ENCODE results near the gene GLS2.

Gene GLS2

DNA sequence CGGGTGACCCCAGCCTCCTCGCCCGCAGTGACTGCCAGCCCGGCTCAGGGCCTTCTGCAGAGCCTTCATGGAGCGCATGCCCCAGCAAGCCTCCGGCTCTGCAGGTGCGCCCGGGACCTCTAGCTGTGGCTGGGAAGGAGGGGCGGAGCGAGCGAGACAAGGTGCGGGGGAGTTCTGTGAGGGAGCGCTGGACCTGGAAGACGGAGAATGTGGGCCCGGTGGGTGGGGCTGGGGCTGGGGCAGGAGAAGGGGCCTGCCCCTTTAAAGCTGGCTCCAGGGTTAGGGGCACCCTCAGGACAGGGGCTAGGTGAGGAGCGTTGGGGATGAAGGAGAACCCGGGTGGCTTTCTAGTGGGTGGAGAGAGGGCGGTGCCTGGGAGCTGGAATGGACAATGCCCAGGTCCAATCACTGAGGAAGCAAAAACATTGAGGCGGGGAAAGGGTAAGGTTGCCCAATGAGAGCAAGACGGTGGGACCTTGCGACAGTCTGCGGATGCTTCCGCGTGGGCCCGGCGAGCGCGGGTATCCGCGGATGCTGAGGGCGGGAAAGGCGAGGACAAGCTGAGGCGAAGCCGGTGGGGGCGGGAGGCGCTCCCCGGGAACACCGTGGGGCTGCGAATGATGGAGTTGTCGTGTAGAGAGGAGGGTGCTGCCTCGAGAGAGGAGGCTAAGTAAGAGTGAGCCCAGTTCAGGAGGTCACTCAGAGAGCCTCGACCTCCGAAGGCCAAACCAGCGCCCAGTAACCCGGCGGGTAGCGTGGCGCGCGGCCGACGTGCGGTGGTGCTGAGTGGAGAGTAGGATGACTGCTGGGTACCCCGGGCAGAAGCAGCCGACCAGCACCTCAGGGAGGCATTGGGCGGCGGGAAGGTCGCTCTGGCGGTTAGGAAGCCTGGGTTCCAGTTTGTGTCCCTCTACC, at the start of gene GLS2:
Gene GLS2 (minus strand): TSS at position 121 of the 915 bp plus-strand sequence. CDS start 43 bp downstream, at position 78.
- TF ChIP-seq ZFX (IDR thresholded peaks at IDR 0.05), result 0 out of 2 replicates have a peak, but pooled peaks have one; percentile 34
- no peak for TF ChIP-seq CTCF (conservative IDR thresholded peaks at IDR 0.05)
- H3K27ac ChIP-seq, result peak within 1 kb of the TSS; percentile 73

DNA sequence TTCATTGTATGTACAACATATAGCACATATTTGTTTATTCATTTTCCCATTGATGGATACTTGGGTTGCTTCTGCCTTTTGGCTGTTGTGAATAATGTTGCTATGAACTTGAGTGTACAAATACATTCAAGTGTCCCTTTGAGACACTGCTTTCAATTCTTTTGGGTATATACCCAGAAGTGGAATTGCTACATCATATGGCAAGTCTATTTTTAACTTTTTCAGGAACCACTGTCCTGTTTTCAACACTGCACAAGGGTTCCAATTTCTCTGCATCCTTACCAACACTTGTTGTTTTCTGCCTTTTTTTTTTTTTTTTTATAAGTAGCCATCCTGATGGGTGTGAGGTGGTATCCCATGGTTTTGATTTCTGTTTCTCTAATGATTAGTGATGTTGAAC, 49.6 kb upstream of the GLS2 start:
- TF ChIP-seq CTCF (conservative IDR thresholded peaks at IDR 0.05), result no peak
- no peak for TF ChIP-seq ZFX (IDR thresholded peaks at IDR 0.05)
- no peak overlapping the region for H3K27ac ChIP-seq

- no peak for TF ChIP-seq ZFX (IDR thresholded peaks at IDR 0.05)
- TF ChIP-seq CTCF (conservative IDR thresholded peaks at IDR 0.05), result no peak
- H3K27ac ChIP-seq, result no peak overlapping the region
These were observed 42.6 kb upstream of the GLS2 start for GRCh38 chr12:56530390-56531055.

DNA sequence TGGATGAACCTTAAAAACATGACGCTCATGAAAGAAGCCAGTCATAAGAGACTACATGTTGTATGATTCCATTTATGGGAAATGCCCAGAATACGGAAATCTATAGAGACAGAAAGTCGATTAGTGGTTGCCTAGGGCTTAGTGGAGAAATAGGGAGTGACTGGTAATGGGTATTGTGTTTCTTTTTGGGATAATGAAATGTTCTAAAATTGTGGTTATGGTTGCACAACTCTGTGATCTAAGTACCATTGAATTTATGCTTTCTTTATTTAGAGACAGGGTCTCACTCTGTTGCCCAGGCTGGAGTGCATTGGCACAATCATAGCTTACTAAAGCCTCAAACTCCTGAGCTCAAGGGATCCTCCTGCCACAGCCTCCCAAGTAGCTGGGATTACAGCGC, 41.7 kb upstream of the GLS2 start:
- TF ChIP-seq ZFX (IDR thresholded peaks at IDR 0.05) (no peak), CTCF (conservative IDR thresholded peaks at IDR 0.05) (no peak)
- H3K27ac ChIP-seq, result no peak overlapping the region

GRCh38 chr12:56528846-56529245, 40.9 kb upstream of the GLS2 start:
- TF ChIP-seq CTCF (conservative IDR thresholded peaks at IDR 0.05) (no peak), ZFX (IDR thresholded peaks at IDR 0.05) (no peak)
- no peak overlapping the region for H3K27ac ChIP-seq

DNA sequence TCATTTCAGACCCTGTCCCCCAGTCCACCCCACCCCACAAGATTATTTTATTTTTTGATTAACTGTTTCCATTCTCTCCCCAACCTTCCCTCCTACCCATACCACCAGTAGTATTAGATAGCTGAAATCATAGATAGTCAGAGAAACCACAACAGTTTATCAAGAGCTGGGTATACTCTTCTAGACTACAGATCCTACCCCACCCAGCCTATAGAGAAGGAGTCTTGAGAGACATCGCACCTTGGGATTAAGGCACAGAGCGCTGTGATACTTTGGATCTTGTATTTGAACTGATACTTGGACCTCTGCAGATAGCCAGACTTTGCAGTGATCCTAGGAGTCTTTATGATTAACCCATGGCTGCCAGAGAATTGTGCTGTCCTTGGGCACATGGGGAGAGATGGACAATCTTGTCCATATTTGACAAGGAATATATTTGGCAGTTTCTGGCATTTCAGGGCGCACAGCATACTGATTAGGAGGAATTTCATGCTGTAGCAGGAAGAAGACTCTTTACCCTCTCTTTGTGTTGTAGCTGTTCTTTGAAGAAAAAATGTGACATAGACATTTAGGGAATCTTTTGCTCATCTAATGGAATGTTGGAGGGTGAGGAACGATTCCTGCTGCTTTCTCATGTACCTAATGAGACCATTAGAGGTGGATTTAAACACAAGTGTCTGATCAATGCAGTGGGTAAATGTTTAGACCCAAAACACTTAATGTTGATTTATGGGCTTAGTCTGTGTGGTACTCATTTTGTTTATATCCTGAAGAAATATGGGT, 34.6 kb upstream of the GLS2 start:
- no peak overlapping the region for H3K27ac ChIP-seq
- no peak for TF ChIP-seq ZFX (IDR thresholded peaks at IDR 0.05)
- TF ChIP-seq CTCF (conservative IDR thresholded peaks at IDR 0.05), result no peak

Data from C4-2B (cell line).